Measurements from ENCODE around the gene ALDH5A1. TPM values are rescaled to one million over a fixed set of nuclear protein-coding genes. Genes with fewer than 3 reads are reported as not detected.

ALDH5A1 gene
- total RNA-seq, 2 donors from 2014 or later = 5.0 to 10.0 TPM

DNA sequence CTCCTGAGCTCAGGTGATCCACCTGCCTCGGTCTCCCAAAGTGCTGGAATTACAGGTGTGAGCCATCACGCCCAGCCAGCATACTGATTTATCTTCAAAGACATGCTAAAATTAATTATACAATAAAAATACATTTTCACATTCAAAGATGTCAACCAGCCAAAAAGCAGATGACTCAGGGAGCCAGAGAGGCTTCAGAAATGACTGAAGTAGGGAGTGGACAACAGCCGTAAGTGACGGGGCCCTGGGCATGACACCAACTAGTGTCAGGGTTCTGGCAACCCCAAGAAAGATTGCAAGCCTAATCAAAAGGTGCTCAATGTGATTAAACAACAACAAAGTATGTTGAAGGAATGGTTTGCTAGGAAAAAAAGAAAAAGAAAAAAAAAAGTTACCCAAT lies 33.8 kb upstream of the ALDH5A1 start:
- TF ChIP-seq, protein P1, sequence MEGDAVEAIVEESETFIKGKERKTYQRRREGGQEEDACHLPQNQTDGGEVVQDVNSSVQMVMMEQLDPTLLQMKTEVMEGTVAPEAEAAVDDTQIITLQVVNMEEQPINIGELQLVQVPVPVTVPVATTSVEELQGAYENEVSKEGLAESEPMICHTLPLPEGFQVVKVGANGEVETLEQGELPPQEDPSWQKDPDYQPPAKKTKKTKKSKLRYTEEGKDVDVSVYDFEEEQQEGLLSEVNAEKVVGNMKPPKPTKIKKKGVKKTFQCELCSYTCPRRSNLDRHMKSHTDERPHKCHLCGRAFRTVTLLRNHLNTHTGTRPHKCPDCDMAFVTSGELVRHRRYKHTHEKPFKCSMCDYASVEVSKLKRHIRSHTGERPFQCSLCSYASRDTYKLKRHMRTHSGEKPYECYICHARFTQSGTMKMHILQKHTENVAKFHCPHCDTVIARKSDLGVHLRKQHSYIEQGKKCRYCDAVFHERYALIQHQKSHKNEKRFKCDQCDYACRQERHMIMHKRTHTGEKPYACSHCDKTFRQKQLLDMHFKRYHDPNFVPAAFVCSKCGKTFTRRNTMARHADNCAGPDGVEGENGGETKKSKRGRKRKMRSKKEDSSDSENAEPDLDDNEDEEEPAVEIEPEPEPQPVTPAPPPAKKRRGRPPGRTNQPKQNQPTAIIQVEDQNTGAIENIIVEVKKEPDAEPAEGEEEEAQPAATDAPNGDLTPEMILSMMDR (IDR thresholded peaks at IDR 0.05) = no peak
- H3K27me3 ChIP-seq = no peaks in the 10 kb centered on the region

GRCh38 chr6:24464253-24465038 lies 30.3 kb upstream of the ALDH5A1 start:
- TF ChIP-seq, protein P1 (IDR thresholded peaks at IDR 0.05) = no peak
- H3K9me3 ChIP-seq = no peaks in the 10 kb centered on the region
- no peak overlapping the region for H3K4me3 ChIP-seq
- no peaks in the 10 kb centered on the region for H3K36me3 ChIP-seq
- H3K27ac ChIP-seq = no peak overlapping the region
- H3K4me1 ChIP-seq = no peaks in the 10 kb centered on the region
- no peaks in the 10 kb centered on the region for H3K27me3 ChIP-seq
- peak; percentile 49 for DNase-seq (ENCODE audit: low spot score)

More for the DNA sequence above, 33.8 kb upstream of the ALDH5A1 start:
- Histone ChIP-seq H3K36me3 (no peaks in the 10 kb centered on the region), H3K9me3 (no peaks in the 10 kb centered on the region), H3K27ac (no peak overlapping the region), H3K4me3 (no peak overlapping the region), H3K4me1 (no peaks in the 10 kb centered on the region)
- DNase-seq (ENCODE audit: low spot score) = peak; percentile 1

- Histone ChIP-seq H3K4me1 (no peaks in the 10 kb centered on the region), H3K9me3 (no peaks in the 10 kb centered on the region), H3K27ac (no peak overlapping the region), H3K36me3 (no peaks in the 10 kb centered on the region), H3K27me3 (no peaks in the 10 kb centered on the region), H3K4me3 (no peak overlapping the region)
- DNase-seq (ENCODE audit: low spot score) = peak; percentile 16
- TF ChIP-seq, protein P1 (IDR thresholded peaks at IDR 0.05) = no peak
Measured at GRCh38 chr6:24469811-24470210, 25.0 kb upstream of the ALDH5A1 start.

- DNase-seq (ENCODE audit: low spot score) = no peak
- Histone ChIP-seq H3K36me3 (no peaks in the 10 kb centered on the region), H3K9me3 (no peaks in the 10 kb centered on the region), H3K4me1 (no peaks in the 10 kb centered on the region), H3K4me3 (no peak overlapping the region), H3K27me3 (no peaks in the 10 kb centered on the region), H3K27ac (no peak overlapping the region)
- TF ChIP-seq, protein P1 (IDR thresholded peaks at IDR 0.05) = no peak
Measured at GRCh38 chr6:24472181-24472580, 22.6 kb upstream of the ALDH5A1 start.

DNA sequence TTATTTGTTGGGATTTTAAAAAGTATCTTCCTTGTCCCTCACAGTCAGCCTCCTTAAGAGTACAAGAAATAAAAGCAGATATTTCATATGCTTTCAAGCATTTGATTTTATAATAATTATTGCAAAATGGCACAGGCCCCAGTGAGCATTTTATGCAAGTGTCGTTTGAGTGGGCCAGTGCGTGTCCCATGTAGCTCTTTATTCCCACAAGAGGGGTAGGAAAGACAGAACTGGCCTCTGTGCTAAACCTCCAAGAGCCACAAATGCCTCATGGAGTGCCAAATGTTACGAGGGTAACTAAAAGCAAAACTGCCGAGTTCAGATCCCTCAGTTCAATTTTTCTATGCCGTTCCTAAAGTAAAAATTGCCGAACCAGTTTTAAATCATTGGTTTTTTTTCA lies 18.1 kb upstream of the ALDH5A1 start:
- no peak for DNase-seq (ENCODE audit: low spot score)
- TF ChIP-seq, protein P1 (IDR thresholded peaks at IDR 0.05) = no peak
- H3K4me1 ChIP-seq = no peaks in the 10 kb centered on the region
- H3K9me3 ChIP-seq = no peaks in the 10 kb centered on the region
- no peaks in the 10 kb centered on the region for H3K36me3 ChIP-seq
- H3K27me3 ChIP-seq = no peaks in the 10 kb centered on the region
- no peak overlapping the region for H3K27ac ChIP-seq
- H3K4me3 ChIP-seq = no peak overlapping the region

DNA sequence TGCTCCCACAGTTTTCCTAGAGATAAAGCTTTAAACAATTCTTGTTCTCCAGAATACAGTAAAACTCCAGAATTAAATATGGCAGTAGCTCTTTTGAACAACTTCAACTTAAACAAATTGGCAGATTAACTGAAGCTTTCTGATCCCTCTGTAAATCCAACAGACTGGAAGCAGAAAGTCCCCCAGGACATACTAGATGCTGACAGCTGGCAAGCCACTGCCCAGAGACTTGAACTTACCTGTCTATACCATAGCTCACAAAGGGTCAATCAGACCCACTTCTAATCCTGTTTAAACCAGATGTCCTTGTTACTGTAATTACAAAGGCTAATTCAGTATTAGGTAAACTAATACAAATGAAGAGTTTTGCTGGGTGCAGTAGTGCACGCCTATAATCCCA lies 17.7 kb upstream of the ALDH5A1 start:
- Histone ChIP-seq H3K36me3 (no peaks in the 10 kb centered on the region), H3K27ac (no peak overlapping the region), H3K27me3 (no peaks in the 10 kb centered on the region), H3K4me3 (no peak overlapping the region), H3K4me1 (no peaks in the 10 kb centered on the region), H3K9me3 (no peaks in the 10 kb centered on the region)
- DNase-seq (ENCODE audit: low spot score) = peak; percentile 4
- TF ChIP-seq, protein P1 (IDR thresholded peaks at IDR 0.05) = no peak
